Activated CD4-positive, alpha-beta T cell treated with anti-CD3 and anti-CD28 coated beads for 48 hours (primary cell): ENCODE results near the gene OR1J2.

Source experiments
- DNase-seq: peaks from one replicate; pipeline ENCODE4 v3.0.0-alpha.2; 2020

Gene OR1J2

DNA sequence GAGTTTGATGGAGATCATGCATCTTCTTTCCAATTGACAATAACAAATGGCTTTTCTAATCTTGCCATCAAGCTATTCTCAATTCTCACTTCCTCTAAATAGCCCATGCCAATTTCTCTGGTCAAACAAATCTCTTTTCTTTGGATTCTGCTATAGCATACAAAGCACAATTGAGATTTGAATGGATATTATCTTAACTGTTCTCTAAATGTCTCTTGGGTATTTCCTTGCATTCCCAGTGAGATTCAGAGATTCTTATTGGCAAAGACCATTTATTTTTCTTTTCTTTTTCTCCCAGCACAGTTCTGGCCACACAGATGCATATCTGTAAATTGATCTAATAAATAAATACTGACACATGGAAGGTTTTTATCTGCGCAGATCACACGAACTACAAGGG, 42.2 kb downstream of the OR1J2 start, which contains the start of gene OR1N2:
Gene OR1N2 (plus strand): TSS at position 301 of the 400 bp plus-strand sequence. CDS start 100 bp downstream, outside the sequence.
- no peak for DNase-seq
